Muscle of back (tissue), 11 donors: ENCODE measurements around the gene AGPAT1. TPM values are rescaled to one million over a fixed set of nuclear protein-coding genes. Genes with fewer than 3 reads are reported as not detected.
"Not testable (repeated sequence)": the region's sequence is repeated elsewhere in the genome, so short reads cannot be mapped to it uniquely, and the experiment has no call there.

Experiments
- DNase-seq, 3 donors: peaks; one replicate each; pipeline versions ENCODE4 v3.0.0 to v3.0.0-alpha.2; 2013
- polyA plus RNA-seq, 10 donors: library from polyadenylated mRNA; unstranded; fragments of 120-200 nt; gene quantifications; one replicate each; pipeline ENCODE4 v1.2.1, GENCODE V29; 2013; ENCODE audit not compliant: insufficient read length in 10 of 10

Gene AGPAT1
- polyA plus RNA-seq, 10 donors = 55.3 to 64.3 (median 59.1) TPM

- DNase-seq = no peak
These were observed 26.3 kb upstream of the AGPAT1 start for GRCh38 chr6:32202186-32202585.

- no peak for DNase-seq
These were observed 25.0 kb upstream of the AGPAT1 start for GRCh38 chr6:32200711-32201475.

DNA sequence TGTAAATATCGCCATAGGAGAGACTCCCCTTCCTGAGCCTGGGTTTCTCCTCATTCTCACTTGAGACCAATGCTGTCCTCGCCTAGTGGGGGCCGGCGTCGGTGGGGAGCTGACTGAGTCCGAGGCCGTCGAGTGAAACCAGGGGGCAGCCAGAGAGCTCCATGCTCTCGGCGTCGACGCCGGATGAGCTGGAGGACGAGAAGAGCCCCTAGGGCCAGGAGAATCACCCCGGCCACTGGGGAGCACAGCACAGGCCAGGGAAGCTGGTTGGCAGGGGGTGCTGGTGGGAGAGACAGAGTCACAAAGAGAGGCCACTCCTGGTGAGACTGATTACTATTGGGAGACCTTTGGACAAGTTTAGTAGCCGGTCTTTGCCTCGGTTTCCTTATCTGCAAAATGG lies 23.0 kb upstream of the AGPAT1 start:
- DNase-seq = no peak

- DNase-seq = no peak
These were observed 22.4 kb upstream of the AGPAT1 start for GRCh38 chr6:32198345-32198696.

GRCh38 chr6:32196682-32197616 lies 21.1 kb upstream of the AGPAT1 start:
- DNase-seq = peak in 2 of 3 donors; percentile 56 to 76

GRCh38 chr6:32195902-32196681 lies 20.2 kb upstream of the AGPAT1 start:
- DNase-seq = peak; percentile 84 to 96 (median 90)

DNA sequence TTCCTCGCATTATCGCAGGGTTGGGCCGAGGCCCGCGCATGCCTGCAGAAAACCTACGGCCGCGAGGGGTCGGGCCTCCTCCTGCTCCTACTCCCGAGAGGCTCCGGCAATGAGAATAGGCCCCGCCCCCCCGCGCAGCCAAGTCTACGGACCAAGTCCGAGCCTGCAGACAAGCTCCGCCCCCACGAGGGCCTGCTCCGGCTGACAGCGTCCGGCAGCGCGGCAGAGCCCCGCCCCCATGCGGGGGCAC lies 19.7 kb upstream of the AGPAT1 start:
- peak; percentile 100 for DNase-seq

DNA sequence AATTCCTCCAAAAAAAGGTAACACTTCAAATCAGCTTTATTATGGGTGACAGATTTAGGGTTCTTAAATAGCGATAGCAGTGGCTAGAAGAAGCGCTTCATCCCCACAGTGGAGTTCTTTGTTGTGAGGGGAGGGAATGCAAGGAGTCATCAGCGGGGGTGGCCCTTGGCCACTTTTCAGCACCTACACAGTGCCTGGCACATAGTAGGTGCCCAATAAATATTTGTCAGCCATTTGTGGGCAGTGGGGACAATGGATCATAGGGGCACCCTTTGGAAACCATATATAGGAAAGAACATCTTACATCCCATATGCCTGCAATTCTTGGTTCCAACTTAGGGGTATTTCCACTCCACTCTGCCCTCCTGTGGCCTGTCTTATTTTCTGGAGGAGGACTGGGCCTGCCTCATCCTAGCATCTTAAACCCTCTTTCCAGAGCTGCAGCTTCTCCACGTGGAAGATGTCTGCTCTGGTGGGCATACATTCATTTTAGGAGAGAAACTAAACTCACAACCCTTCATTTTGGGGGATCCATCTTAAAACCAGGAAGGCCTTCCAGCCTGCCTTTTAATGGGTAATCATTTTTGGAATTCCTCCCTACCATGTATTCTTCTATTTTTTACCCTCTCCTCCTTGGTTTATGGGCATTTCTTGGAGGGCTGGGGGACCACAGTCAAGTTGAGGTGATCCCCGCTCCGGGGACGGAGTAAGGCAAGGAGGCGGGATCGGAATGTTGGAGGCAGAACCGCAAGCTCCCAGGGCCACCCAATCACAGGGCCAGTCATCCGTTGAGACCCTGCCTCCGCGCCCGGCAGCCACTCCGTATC lies 19.2 kb upstream of the AGPAT1 start:
- no peak for DNase-seq

- peak in 1 of 3 donors; percentile 8 for DNase-seq
These were observed 18.5 kb upstream of the AGPAT1 start for GRCh38 chr6:32194388-32194787.

DNA sequence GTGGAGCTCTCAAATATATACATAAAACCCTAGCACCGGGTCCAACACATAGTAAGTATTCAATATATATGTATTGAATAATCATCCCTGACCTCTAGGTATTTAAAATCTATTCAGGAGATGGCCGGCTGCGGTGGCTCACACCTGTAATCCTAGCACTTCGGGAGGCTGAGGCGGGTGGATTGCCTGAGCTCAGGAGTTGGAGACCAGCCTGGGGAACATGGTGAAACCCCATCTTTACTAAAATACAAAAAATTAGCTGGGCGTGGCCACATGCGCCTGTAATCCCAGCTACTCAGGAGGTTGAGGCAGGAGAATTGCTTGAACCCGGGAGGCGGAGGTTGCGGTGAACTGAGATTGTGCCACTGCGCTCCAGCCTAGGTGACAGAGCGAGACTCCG lies 17.2 kb upstream of the AGPAT1 start:
- DNase-seq = not testable (repeated sequence)

GRCh38 chr6:32192608-32193039 lies 16.7 kb upstream of the AGPAT1 start, which contains the start of gene GPSM3:
Gene GPSM3 (minus strand): TSS chr6:32192643. CDS start chr6:32192513, 130 bp downstream.
- DNase-seq = peak in 1 of 3 donors; percentile 64

DNA sequence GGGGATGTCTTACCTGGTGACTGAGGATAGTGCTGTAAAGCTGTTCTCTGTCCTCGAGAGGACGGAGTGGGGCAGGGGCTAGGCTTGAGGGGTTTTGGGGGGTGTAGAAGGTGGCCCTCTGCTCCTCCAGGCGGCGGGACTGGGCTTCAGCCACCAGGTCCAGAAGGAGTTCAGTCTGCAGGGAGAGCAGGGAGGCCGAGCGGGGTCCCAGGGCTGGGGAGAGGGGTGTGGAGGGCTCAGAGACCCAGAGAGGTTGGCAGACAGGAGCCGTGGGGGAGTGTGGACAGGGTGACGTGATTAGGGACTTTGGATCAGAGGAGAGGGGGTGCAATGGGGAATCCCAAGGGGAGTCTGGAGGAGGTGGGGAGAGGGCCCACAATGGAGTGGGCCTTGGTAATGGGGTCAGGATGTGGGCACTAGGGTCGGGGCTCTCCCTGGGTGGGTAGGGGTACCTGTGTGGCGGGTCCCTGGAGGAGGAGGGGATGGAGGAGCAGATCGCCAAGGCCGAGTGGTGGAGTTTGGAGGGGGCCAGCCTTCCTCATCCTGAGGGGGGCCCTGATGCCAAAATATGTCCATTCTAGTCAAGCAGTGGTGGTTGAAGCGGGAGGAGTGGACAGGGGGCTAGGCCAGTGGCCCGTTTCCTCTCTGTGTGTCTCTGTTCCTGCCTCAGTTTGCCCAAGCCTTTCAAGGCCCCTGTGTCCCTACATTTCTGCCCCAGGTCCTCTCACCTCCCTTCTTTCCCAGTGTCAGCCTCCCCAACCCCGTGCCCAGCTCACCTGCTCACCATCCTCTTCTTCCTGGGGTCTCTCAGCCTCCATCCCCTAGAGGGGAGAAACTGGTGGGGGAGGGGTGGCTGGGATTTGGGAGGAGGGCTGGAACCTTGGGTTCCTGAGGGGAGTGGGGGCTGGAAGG lies 16.1 kb upstream of the AGPAT1 start:
- no peak for DNase-seq

GRCh38 chr6:32190911-32191677 lies 15.2 kb upstream of the AGPAT1 start:
- no peak for DNase-seq

- DNase-seq = peak; percentile 93 to 97 (median 95)
These were observed 14.4 kb upstream of the AGPAT1 start, which contains the start of gene PBX2 for GRCh38 chr6:32190054-32190851. Gene PBX2 (minus strand): TSS chr6:32190202. CDS start chr6:32189915, 287 bp downstream.

DNA sequence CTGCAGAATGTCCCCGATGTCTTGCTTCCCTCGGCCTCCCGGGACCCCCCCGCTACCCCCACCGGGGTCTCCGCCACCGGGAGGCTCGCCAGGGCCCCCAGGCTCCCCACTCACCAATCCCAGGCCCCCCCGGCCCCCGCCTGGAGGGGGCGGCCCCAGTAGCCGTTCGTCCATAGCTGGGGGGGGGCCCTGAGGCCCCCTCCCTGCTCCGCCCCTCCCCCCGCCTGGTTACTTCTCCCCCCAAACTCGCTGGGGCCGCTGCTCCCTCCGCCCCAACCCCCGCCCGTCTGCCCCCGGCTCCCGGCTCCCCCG lies 13.8 kb upstream of the AGPAT1 start:
- peak in 1 of 3 donors; percentile 47 for DNase-seq

- peak in 1 of 3 donors; percentile 56 for DNase-seq
These were observed 13.3 kb upstream of the AGPAT1 start for GRCh38 chr6:32189069-32189741.

- peak in 2 of 3 donors; percentile 33 to 68 for DNase-seq
These were observed 12.6 kb upstream of the AGPAT1 start for GRCh38 chr6:32188381-32189068.
